GM12864 (cell line): ENCODE results near the gene CFLAR.

Experiments used
- DNase-seq: peaks from one replicate; pipeline ENCODE4 v3.0.0-alpha.2; 2011; ENCODE audit warnings: low read depth
- H3K4me3 ChIP-seq: 2 replicates; pipeline ENCODE4 v1.5.1; 2011; ENCODE audit warnings: mild to moderate bottlenecking, low read depth, low read length, control low read depth
- CTCF ChIP-seq: IDR thresholded peaks from 2 replicates; pipeline ENCODE4 v1.5.1; 2011; ENCODE audit warnings: low read depth, mild to moderate bottlenecking, moderate library complexity, low read length, control low read depth, inconsistent platforms; ENCODE audit errors: missing control alignments

The CFLAR gene

GRCh38 chr2:201194097-201194496, 78.1 kb downstream of the CFLAR start:
- no peak for TF ChIP-seq CTCF
- DNase-seq = peak; percentile 55
- no peak overlapping the region for H3K4me3 ChIP-seq

GRCh38 chr2:201195331-201195730, 79.4 kb downstream of the CFLAR start:
- DNase-seq = no peak
- no peak overlapping the region for H3K4me3 ChIP-seq
- no peak for TF ChIP-seq CTCF

GRCh38 chr2:201196003-201196402, 80.0 kb downstream of the CFLAR start:
- no peak for DNase-seq
- no peak for TF ChIP-seq CTCF
- H3K4me3 ChIP-seq = no peak overlapping the region

GRCh38 chr2:201196803-201197202, 80.8 kb downstream of the CFLAR start:
- no peak overlapping the region for H3K4me3 ChIP-seq
- DNase-seq = no peak
- no peak for TF ChIP-seq CTCF

DNA sequence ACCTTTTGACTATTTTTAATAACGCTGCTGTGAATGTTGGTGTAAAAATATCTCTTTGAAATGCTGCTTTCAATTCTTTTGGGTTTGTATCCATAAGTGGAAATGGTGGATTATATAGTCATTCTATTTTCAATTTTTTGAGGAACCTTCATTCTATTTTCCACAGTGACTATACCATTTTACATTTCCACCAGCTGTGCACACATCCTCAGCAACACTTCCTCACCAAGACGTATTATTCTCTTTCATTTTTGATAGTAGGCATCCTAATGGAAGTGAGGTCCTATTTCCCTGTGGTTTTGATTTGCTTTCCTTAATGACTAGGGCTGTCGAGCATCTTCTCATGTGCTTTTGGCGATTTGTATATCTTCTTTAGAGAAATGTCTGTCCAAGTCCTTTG, 81.8 kb downstream of the CFLAR start:
- no peak for TF ChIP-seq CTCF
- DNase-seq = no peak
- H3K4me3 ChIP-seq = no peak overlapping the region

DNA sequence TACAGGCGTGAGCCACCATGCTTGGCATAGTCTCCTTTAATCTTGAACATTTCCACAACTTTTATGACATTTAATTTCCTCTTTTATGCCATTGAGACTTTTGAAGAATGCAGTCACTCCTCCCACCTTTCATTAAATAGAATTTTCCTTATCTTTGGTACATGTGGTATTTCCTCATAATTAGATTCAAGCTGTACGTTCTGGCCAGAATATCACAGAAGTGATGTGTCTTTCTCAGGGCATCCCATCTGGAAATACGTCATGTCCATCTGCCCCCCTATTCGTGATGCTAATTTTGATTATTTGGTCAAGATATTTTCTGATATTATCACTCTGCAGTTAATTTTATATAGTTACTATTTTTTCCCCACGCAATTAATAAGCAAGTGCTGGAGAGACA, 83.9 kb downstream of the CFLAR start:
- no peak overlapping the region for H3K4me3 ChIP-seq
- no peak for DNase-seq
- no peak for TF ChIP-seq CTCF

GRCh38 chr2:201200345-201200744, 84.4 kb downstream of the CFLAR start:
- no peak overlapping the region for H3K4me3 ChIP-seq
- no peak for TF ChIP-seq CTCF
- DNase-seq = no peak
